ENCODE results near the gene ZBTB16. TPM values are rescaled to one million over a fixed set of nuclear protein-coding genes. Genes with fewer than 3 reads are reported as not detected.

Gene ZBTB16
- total and polyA plus RNA-seq, 2 of the 4 experiments (the other 2 are of a cell fraction) = not detected

DNA sequence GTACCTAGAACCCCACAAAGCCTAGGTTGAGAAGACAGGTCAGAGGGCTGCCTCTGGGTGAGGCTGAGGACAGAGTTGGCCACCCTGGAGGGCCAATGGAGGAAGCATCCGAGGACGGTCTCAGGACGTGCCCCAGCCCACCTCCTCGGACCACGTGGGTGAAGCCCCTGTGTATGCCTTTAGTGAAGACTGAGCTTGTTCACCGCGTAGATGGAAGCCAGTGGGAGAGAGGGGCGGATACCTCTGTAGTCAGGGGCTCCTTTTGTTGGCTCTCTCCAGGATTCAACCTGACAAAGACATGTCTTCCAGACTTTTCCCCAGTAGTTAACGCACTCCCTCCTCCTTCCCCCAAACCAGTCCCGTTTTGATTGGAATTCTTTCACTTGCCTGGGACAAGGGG is 110.7 kb downstream of the ZBTB16 start:
- H3K9me3 ChIP-seq (ENCODE audit: control insufficient read depth, insufficient read depth, low read length) = no peaks in the 10 kb centered on the region
- H3K4me1 ChIP-seq (ENCODE audit: control insufficient read depth, insufficient read depth, low read length) = no peaks in the 10 kb centered on the region; the same call in 1 of the 2 replicates
- H4K20me1 ChIP-seq (ENCODE audit: insufficient read depth, low read length) = 0 out of 2 replicates have a peak, but pooled peaks cover 3% of the 10 kb centered on the region
- no peak overlapping the region for H3K23ac ChIP-seq (ENCODE audit: low read depth, low read length)
- H4K5ac ChIP-seq (ENCODE audit: low read depth, low read length) = no peak overlapping the region
- no peak overlapping the region for H3K14ac ChIP-seq (replicated peaks; ENCODE audit: low read depth, low read length)
- no peak overlapping the region for H2AFZ ChIP-seq (replicated peaks; ENCODE audit: low read length, poor library complexity)
- no peak overlapping the region for H3K27ac ChIP-seq (ENCODE audit: insufficient read depth, low read length)
- ATAC-seq (ENCODE audit: low read depth) (no peak), DNase-seq (no peak)
- no peak overlapping the region for H3K4me2 ChIP-seq (ENCODE audit: low read depth, low read length)
- in situ Hi-C loops (cut with MboI; ENCODE audit: low sequenced_read_pairs) (no loop called here), intact Hi-C loops (cut with micrococcal nuclease) (no loop called here), dilution Hi-C loops (cut with HindIII; ENCODE audit: low sequenced_read_pairs, unreplicated experiment) (no loop called here)
- no peak overlapping the region for H2BK120ac ChIP-seq (ENCODE audit: low read depth, low read length)
- H3K4ac ChIP-seq (ENCODE audit: low read depth, low read length) = no peak overlapping the region
- no peak overlapping the region for H2AK5ac ChIP-seq (ENCODE audit: low read depth, low read length)
- no peaks in the 10 kb centered on the region; the same call in 1 of the 2 replicates for H3K9me1 ChIP-seq (ENCODE audit: insufficient read depth, low read length)
- ChIA-PET CTCF (no interaction called here), POLR2A (ENCODE audit: unreplicated experiment) (no interaction called here)
- no peak overlapping the region for H2BK20ac ChIP-seq (ENCODE audit: low read depth, low read length)
- H2BK5ac ChIP-seq (ENCODE audit: low read depth, low read length, poor library complexity, severe bottlenecking) = no peak overlapping the region
- no peak overlapping the region for H3K56ac ChIP-seq (ENCODE audit: extremely low read depth, insufficient read depth, low read length)
- H3K79me1 ChIP-seq (ENCODE audit: low read depth in 1 of 2, low read length in 2 of 2) = no peaks in the 10 kb centered on the region
- H4K91ac ChIP-seq (ENCODE audit: insufficient read depth, low read depth, low read length) = no peak overlapping the region
- H3K4me3 ChIP-seq (ENCODE audit: insufficient read depth, low read depth, low read length) = no peak overlapping the region
- TF ChIP-seq MAZ (IDR thresholded peaks at IDR 0.05; ENCODE audit: borderline replicate concordance, low read depth, low read length) (no peak), RAD21 (IDR thresholded peaks at IDR 0.05; ENCODE audit: low read length) (no peak), CHD1 (IDR thresholded peaks at IDR 0.05; ENCODE audit: low read depth, low read length) (no peak), FOS (IDR thresholded peaks at IDR 0.05; ENCODE audit: low read depth, low read length) (no peak), POLR2A (IDR thresholded peaks at IDR 0.05; ENCODE audit: low read depth, low read length) (no peak), RCOR1 (IDR thresholded peaks at IDR 0.05; ENCODE audit: insufficient replicate concordance, low read length) (no peak), NFE2L2 (IDR thresholded peaks at IDR 0.05; ENCODE audit: low read depth, low read length) (no peak), RFX5 (IDR thresholded peaks at IDR 0.05; ENCODE audit: low read depth, low read length) (no peak)
- TF ChIP-seq, protein P1, sequence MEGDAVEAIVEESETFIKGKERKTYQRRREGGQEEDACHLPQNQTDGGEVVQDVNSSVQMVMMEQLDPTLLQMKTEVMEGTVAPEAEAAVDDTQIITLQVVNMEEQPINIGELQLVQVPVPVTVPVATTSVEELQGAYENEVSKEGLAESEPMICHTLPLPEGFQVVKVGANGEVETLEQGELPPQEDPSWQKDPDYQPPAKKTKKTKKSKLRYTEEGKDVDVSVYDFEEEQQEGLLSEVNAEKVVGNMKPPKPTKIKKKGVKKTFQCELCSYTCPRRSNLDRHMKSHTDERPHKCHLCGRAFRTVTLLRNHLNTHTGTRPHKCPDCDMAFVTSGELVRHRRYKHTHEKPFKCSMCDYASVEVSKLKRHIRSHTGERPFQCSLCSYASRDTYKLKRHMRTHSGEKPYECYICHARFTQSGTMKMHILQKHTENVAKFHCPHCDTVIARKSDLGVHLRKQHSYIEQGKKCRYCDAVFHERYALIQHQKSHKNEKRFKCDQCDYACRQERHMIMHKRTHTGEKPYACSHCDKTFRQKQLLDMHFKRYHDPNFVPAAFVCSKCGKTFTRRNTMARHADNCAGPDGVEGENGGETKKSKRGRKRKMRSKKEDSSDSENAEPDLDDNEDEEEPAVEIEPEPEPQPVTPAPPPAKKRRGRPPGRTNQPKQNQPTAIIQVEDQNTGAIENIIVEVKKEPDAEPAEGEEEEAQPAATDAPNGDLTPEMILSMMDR (conservative IDR thresholded peaks at IDR 0.05; ENCODE audit: low read depth, low read length) = no peak
- TF ChIP-seq, protein P2, sequence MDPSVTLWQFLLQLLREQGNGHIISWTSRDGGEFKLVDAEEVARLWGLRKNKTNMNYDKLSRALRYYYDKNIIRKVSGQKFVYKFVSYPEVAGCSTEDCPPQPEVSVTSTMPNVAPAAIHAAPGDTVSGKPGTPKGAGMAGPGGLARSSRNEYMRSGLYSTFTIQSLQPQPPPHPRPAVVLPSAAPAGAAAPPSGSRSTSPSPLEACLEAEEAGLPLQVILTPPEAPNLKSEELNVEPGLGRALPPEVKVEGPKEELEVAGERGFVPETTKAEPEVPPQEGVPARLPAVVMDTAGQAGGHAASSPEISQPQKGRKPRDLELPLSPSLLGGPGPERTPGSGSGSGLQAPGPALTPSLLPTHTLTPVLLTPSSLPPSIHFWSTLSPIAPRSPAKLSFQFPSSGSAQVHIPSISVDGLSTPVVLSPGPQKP (IDR thresholded peaks at IDR 0.05; ENCODE audit: borderline replicate concordance, low read depth, low read length) = no peak
- peaks cover 74% of the 10 kb centered on the region for H3K27me3 ChIP-seq (ENCODE audit: control insufficient read depth, insufficient read depth, low read length)
- H3K9ac ChIP-seq (ENCODE audit: low read depth, low read length) = no peak overlapping the region
- no peak overlapping the region for H2AK9ac ChIP-seq (replicated peaks; ENCODE audit: low read depth, low read length, poor library complexity)
- H3K36me3 ChIP-seq (ENCODE audit: control insufficient read depth, insufficient read depth, low read length) = no peaks in the 10 kb centered on the region
- no peak overlapping the region for H2BK15ac ChIP-seq (ENCODE audit: low read depth, low read length)
- H3K18ac ChIP-seq (ENCODE audit: low read depth, low read length) = no peak overlapping the region
- WGBS, 2 experiments (ENCODE audit: extremely low coverage in 2 of 2, insufficient read length in 1 of 2) = no CpG with 5 or more reads among the region's 10 CpGs
- H4K8ac ChIP-seq (ENCODE audit: low read depth in 2 of 2, low read length in 2 of 2) = no peak overlapping the region
- BruUV-seq (replicated peaks) = no TSS peak

Data from IMR-90 (cell line).